GM10266 (cell line): Measurements from ENCODE around the gene GOLGA7B.

ENCODE experiments used
- DNase-seq: peaks from one replicate; pipeline ENCODE4 v3.0.0; 2012; ENCODE audit errors: extremely low spot score
- CTCF ChIP-seq: IDR thresholded peaks from 2 replicates; pipeline ENCODE4 v1.5.1; 2012; ENCODE audit warnings: mild to moderate bottlenecking, low read depth; ENCODE audit not compliant: control insufficient read depth, insufficient read depth; ENCODE audit errors: missing control alignments

Gene GOLGA7B

GRCh38 chr10:97822261-97822687 lies 27.4 kb upstream of the GOLGA7B start:
- no peak for DNase-seq
- TF ChIP-seq CTCF, result no peak

GRCh38 chr10:97823734-97824133 lies 25.9 kb upstream of the GOLGA7B start:
- DNase-seq, result no peak
- no peak for TF ChIP-seq CTCF

GRCh38 chr10:97825020-97825760 lies 24.5 kb upstream of the GOLGA7B start:
- DNase-seq, result no peak
- TF ChIP-seq CTCF, result no peak

- DNase-seq, result no peak
- TF ChIP-seq CTCF, result no peak
Measured at GRCh38 chr10:97826892-97827291, 22.8 kb upstream of the GOLGA7B start.

GRCh38 chr10:97827702-97828291 lies 21.8 kb upstream of the GOLGA7B start:
- TF ChIP-seq CTCF, result no peak
- no peak for DNase-seq

GRCh38 chr10:97828721-97829120 lies 20.9 kb upstream of the GOLGA7B start:
- DNase-seq, result no peak
- no peak for TF ChIP-seq CTCF

GRCh38 chr10:97830064-97830463 lies 19.6 kb upstream of the GOLGA7B start:
- DNase-seq, result no peak
- TF ChIP-seq CTCF, result no peak
